ENCODE results near the gene PAX6. TPM values are rescaled to one million over a fixed set of nuclear protein-coding genes. Genes with fewer than 3 reads are reported as not detected.

The PAX6 gene
- polyA plus RNA-seq, 4 donors, result 0.11 to 0.13 TPM; not detected in 2

DNA sequence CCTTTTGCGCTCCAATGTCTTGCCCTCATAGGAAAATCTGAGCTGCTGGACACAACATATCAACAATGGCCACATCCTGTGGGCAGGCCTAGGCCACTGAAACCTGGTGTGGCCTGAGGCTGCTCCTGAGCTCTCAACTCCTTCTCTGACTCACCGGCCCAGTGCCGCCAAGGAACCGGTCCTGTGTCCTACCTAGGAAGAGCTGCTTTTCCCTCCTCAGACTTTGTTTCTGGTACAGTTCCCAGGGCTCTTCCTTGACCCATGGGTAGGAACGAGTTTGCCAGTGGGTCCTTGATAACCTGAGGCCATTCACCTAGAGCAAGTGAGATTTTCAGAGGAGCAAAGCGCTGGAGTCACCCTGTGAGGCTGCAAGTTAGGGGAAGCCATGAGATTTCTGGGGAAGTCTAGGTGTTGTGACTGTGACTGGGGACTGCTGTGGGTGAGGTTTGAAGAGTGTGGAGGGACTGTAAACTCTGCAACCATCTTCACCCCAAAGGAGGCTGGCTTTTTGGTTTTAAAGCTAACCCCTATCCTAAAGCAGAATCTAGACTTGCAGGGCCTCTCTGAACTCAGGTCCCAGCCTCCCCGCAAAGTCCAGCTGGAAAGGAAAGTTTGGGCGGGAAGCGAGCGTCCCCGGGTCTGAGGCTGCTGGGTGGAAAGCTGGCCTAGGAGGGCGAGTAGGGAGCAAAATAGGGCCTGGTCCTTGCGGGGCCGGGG, 12.0 kb upstream of the PAX6 start:
- DNase-seq (ENCODE audit: low read depth in 4 of 4, low spot score in 3 of 4), result no peak

DNA sequence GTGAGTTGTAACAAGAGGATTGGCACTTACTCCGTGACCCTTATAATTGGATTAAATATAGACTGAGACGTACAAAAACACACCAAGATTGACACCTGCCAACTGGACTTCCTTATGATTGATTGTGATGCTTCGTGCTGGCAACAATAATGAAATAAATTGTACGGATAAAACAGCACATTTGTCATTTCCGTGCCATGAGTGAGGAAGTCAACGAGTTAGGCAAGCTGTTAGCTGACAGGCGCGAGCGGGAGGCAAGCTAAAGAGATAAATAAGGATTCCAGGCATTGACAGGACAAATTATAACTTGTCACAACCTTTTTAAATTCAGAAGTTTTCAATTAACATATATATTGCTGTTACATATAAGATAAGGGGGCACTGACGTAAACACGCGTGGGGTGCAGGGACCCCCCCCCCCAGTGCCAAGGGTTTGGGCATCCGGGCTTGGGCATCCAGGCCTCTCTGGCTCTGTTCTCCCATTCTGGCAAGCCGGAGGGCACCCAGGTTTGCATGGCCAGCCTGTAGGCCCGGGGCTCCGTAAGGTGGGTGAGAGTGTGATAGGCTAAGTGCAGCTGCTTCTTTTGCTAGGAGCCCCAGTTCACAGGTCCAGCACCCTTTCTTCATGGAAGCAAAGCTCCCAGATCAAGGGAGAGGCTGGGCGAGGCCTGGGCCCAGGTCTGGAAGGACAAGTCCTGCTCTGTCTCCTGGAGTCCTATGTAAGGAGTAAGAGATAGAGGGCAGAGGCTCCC, 11.2 kb upstream of the PAX6 start:
- DNase-seq (ENCODE audit: low read depth in 4 of 4, low spot score in 3 of 4), result no peak

DNA sequence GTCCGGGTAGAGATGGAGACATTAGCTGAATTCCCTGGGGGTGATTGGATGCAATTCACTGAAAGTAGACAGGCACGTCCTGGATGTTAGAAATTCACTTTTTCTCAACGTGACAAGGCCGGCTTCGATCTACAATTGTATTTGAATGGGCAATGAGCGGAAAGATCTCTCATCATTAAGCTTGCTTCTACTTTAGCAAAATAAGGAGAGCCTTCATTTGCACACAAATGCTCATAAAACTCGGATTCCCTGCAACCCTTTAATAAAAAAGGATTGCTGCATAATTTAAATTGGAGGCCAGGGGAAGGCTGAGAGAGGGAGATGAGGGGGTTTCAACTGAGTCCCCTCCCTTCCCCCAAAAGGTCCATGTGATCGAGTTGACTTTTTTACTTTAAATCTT, 10.6 kb upstream of the PAX6 start:
- no peak for DNase-seq (ENCODE audit: low read depth in 4 of 4, low spot score in 3 of 4)

DNA sequence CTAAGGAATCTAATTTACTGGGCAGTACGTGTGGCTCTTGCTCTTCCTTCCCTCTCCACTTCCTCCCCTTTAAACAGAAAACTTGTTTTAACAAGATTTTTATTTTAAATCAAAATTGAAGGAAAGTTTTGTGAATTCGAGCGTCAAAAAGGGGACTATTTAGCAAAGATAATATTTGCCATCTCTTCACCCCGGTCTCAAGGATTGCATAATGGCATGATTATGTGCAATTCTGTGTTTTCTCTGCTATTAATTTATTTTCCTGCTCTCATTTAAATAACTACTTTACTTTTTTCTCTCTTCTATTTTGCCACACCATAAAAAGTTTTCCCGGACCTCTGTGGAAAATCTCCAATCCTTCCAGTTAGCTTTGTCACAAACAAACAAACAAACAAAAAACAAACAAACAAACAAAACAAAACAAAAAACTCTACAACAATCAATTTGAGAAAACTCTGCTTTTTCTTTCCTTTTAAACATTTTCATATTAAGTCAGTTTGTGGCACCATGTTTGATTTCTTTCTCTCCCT, 10.2 kb upstream of the PAX6 start:
- no peak for DNase-seq (ENCODE audit: low read depth in 4 of 4, low spot score in 3 of 4)

DNA sequence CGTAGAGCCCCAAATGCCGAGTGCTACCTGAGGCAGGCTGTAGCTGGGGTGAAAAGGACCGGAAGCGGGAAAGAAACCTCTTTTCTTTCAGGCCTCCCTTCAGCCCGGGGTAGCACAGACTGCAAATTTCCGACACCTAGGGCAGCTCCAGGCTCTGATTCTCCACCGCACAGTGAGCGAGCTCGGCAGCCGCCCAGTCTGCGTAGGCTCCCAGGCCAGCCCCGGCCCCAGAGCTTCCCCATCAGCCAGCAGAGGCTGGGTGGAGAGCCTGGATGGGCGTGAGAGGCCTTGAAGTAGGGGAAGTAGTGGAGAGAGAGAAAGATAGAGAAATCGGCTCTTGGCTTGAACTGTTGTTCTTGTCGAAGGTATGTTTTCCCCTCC, 9.3 kb upstream of the PAX6 start:
- DNase-seq (ENCODE audit: low read depth in 4 of 4, low spot score in 3 of 4), result no peak

DNA sequence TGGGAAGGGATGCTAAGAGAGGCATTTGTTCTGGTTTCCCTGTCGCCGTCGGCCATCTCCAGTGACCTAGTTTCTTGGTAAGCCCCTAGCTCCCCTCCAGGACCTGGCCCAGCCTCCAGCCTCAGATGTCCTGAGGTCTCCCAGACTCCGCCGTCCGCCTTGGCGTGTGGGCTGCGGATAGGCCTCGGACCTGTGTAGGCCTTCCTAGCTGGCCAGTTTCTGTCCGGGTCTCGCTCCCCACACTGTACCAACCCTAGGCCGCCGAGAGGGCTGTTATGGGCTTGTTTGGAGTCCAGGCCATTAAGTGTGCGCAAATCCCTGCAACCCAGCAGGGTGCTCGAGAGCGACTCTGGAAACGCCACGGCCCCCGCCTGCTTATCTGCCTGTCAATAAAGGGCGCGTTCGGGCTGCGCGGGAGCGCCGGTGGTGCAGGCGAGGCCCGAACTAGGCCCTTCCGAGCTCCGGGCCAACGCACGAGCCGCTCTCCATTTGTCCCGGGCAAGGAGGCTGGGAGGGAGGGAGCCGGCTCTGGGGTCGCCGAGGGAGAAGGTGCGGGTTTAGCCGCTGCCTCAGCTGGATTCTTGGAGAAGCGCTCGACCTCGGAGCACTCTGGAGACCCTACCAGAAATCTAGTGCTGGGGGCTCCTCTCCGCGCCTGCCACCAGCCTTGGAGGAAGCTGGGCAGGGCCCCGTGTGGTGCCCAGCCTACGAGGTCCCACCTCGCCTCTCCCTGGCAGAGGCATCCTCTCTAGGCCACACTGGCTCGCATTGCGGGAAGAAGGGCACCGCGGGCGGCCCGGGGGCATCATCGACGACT, 8.7 kb upstream of the PAX6 start:
- DNase-seq (ENCODE audit: low read depth in 4 of 4, low spot score in 3 of 4), result no peak

DNA sequence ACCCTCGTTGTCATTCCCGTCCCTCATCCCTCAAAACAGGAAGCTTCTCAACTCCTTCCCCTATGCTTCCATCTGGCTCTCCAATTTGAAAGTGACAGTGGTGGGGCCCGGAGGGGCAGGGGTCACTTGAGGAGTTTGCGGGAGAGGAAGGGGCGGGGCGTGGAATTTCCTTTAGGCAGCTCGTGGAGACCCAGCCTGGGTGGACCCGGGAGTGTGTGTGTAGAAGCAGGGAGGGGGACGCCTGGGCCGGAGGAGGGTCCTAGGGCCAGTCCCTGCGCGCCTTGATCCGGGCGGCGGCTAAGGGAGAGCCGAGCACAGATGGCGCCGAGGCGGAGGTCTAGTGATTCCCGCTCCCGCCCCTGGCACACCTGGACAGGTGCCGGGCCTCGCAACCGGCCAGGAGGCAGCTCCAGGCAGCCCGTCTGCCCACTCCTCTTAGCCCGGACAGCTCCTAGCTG, 7.8 kb upstream of the PAX6 start:
- DNase-seq (ENCODE audit: low read depth in 4 of 4, low spot score in 3 of 4), result no peak

DNA sequence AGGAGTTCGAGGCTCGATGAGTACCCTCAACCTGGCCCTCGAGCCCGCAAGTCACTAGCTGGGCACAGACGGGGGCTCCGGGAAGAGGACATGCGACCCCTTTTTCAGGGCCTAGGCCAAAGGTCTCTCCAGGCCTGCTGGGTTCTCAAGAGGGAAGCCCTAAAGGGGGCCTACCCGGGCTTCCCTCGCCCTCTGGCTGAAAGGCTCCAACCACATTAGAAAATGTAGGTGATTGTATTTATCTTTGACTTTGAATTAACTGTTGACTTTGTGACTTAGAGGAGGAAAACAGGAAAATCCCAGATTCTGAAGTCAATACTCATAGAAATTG, 7.3 kb upstream of the PAX6 start:
- DNase-seq (ENCODE audit: low read depth in 4 of 4, low spot score in 3 of 4), result no peak

DNA sequence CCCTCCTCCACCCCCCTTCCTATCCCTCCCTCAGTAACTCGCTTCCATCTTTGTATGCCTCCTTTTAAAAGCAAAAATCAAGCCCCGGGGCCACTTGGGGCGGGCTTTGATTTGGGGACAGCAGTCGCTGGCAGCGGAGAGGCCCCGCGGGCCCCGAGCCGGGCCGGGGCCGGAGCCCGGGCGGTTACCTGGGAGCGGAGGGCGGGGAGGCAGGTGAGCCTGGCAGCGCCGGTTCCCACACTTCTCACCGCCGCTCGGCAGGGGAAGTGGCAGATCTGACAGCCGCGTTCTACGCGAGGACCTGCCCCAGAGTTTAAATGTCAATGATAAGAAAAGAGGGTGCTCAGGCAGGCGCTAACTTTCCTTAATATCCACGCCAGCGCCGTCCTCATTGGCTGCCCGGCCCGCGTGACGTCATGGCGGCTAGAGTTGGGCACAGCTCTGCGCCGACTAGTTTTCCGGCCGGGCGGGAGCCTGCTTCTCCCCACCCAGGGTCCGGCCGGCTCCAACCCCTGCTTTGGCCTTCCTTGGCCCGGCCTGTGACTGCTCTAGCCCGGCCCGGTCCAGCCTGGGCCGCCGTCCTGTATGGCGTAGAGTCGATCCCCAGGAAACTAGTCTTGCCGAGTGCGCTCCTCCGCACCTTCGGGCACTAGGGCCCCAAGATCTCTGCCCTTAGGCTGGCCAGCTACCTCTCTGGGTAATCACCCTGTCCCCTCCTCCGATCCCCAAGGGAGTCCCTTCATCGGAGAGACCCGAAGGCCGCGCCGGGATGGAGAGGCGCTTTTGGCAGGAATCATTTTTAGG, 6.7 kb upstream of the PAX6 start:
- DNase-seq (ENCODE audit: low read depth in 4 of 4, low spot score in 3 of 4), result no peak

DNA sequence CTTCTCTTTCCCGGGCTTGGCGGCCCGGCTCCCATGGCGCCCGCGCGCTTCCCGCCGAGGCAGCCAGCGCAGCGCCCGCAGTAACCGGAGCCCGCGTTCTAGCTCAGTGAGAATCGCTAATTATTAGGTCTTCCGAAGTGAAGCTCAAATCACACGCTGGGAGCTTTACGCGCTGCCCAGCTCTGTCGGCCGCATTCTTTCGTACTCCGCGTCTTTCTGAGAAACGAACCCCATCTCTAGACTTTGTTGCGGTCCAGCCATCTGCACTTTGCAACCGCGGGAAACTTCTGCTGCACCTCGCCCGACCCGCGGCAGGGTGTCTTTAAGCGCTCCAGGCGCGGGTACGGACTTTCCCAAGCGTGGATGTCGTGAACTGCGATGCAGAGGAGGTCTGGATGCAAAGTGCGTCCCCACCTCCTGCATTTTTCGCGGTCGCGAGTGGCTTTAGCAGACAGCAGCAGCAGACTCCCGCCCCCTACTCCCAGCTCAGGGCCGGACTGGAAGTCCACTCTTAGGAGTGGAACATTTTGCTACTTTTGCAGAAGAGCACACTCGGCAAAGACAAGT, 6.0 kb upstream of the PAX6 start:
- no peak for DNase-seq (ENCODE audit: low read depth in 4 of 4, low spot score in 3 of 4)

DNA sequence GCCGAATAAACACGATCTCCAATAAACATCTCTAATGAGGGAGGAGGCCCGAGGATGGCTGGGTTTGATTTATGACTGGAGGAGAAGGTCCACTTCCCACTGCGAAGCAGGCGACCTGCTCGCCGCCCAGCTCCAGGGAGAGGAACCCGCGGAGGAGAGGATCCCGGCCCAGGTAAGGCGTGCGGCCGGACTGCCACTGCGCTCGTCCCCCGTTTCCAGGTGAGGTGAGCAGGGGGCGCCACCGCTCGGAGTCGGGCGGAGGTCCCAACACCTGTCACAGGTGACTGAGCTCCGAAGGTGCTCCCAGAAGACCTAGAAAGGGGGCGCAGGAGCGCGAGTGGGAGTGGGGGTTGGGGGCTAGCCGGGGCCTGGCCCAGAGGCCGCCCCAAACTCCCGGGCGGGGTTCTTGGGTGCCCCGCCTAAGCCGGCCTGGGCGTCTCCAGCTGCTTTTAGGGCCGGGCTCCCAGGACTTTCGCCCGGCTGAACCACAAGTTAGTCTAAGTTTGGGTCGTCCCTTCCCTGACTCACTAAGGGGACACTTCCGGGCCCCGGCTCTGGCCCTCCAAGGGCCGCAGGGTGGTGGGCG, 5.4 kb upstream of the PAX6 start:
- DNase-seq (ENCODE audit: low read depth in 4 of 4, low spot score in 3 of 4), result no peak

DNA sequence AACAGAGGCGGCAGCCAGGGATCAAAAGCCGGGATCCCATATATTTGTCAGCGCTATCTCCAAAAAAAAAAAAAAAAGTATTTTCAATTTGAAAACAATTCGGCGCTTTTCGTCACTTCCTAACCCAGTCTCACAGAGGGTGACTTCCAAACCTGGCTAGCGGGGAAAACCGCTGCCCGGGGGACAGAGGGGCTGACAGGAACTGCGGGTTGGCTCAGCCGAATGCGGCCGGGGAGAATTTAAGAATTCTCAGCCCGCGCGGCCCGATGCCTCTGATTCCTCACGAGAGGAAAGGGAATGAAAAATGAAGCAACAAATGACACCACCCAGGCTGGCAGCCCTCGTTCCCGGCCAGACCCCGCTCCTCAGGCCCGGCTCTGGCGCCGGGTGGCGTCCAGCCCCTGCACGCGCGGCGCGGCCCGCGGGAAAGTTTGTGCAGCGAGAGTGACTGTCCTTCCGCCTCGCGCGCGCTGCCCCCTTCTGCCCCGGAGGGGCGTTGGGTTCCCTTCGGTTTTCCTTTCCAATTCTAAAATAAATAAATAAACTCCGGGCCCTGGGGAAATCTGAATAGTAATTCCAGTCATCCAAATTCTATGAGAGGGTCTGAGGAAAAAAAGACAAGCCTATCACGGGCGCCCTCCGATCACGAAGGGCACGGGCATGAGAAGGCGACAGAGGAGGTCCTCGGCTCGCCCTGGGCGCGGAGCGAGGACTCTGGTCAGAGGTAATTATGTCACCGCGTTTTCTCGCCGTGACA, 4.8 kb upstream of the PAX6 start:
- no peak for DNase-seq (ENCODE audit: low read depth in 4 of 4, low spot score in 3 of 4)

DNA sequence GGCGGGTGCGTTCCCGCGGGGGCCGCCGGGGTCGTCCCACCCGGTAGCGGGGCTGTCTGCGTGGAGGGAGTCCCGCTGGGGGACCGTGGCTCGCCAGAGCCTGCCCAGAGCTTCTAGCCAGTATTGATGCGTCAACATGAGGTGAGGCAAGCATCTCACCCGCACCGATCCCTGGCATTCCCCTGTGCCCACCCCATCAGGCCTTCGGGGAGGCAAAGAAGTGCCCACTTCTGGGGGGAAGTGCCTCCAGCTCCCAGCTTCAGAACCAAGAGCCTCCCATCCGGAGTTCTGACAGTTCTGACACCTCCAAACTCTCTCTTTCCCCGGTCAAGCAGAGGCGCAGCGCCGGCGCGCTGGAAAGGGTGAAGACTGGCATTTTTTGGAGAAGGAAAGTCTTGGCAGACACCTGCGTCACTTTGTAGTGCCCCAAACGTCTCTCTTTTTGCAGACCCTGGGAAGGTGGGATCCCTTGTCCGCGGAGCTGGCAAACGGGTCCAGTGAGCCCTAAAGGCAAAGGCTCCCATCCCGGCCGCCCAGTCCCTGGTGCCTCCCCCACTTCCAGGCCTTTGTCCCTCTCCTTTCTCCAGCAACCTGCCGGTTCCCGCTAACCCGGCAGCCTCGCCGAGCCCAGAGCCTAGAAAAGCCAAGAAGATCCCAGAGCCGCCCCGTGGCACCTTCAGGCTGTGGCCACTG, 3.2 kb upstream of the PAX6 start:
- DNase-seq (ENCODE audit: low read depth in 4 of 4, low spot score in 3 of 4), result no peak

DNA sequence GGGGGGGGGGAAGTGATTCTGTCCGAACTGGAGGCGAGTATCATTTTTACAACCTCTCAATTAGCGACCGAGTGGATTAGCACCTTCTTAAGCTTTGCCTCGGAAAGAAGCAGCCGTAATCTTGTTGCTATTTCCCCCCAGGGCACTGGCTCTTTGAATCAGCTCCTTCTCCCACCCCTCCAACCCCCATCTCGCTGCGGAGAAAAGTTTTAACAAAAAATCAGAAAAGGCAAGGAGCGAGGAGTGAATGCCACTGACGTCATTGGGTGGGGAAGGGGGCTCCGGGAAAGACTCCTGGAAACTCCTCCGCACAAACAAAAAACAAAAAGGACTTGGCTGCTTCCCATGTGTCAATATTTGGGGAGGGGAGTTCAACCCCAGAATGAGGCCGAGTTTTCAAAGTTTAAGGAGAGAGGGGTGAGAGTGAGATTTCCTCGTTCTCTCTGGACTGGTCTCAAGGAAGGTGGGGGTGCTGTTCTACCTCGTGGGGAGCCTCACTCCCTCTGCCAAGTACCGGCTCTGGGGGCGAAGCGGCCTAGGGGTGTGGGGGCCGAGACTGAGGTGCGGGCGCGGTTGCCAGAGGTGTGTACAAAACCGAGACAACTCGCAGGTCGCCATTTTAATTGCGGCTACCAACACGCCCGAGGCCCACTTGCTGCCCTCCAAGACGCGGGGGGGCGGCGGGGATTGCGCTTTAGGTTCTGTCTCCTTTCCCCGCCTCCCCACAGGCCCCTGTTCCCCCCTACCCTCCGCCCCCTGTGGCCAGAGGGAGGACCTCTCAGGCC, 2.5 kb upstream of the PAX6 start:
- DNase-seq (ENCODE audit: low read depth in 4 of 4, low spot score in 3 of 4), result no peak

DNA sequence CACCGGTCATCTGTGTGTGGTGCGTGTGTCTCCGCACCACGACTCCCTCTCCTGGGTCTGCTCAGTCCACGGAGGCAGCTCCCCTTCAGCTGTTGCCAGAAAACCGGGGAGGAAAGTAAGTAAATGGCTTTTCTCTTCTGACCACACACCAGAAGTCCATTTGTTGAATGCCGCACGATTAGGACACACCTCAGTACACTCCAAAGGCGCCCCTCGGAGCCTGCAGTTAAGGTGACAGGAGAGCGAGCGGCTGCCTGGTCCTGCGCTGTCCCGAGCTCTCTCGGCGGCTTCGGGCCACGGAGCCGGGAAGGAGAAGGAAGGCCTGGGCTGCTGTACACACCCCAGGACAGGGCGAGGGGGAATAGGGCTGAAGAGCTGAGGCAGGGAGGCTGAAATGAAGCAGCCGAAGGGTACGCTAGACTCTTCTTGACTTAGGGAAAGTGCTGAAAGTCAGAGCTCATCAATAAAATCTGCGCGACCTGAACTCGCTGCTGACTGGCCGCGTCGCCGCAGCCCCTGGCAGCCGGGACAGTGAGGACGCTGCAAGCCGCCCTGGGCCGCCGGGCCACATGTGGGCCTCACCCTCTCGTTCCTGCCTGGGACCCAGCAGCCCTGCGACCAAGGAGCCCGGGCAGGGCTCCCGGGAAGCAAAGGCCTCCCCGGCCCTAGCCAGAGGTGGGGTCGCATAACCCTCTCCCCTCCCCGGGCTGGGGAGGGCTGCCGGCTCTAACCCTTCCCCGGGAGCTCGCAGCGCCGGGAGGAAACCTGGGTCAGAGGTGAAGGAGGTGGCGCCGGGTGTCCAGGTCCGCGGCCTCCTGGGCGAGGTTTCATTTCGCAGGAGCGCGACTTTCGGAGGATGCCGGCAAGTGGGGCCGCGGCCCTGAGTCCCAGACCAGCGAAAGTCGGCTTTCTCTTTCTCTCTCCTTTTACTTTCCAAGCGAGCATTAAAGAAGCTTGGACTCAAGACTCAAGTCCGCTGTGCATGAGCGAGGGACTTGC, 1.6 kb upstream of the PAX6 start:
- DNase-seq (ENCODE audit: low read depth in 4 of 4, low spot score in 3 of 4), result no peak
